ENCODE results near the gene PLCL1.

Gene PLCL1

DNA sequence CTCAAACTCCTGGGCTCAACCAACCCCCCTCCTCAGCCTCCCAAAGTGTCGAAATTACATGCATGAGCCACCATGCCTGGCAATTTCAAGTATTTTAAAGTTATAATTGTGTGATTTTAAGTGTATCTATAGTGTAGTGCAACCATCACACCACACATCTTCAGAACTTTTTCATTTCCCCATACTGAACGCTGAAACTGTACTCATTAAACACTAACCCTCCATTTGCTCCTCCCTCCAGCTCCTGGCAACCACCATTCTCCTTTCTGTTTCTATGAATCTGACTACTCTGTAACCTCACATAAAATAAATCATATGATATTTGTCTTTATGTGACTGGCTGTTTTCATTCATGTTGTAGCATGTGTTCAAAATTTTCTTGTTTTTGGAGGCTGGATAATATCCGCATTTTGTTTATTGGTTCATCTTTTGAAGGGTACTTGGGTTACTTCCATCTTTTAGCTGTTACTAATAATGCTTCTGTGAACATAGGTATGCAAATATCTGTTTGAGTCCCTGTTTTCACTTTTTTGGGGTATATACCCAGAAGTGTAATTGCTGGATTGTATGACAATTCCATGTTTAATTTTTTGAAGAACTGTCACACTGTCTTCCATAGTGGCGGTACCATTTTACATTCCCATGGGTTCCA, 188.2 kb downstream of the PLCL1 start:
- Histone ChIP-seq H3K9me3 (ENCODE audit: control insufficient read depth in 1 of 2, low read length in 2 of 2) (no peaks in the 10 kb centered on the region), H3K36me3 (ENCODE audit: control insufficient read depth in 1 of 2, insufficient read depth in 2 of 2, low read length in 2 of 2) (no peaks in the 10 kb centered on the region), H3K4me3 (ENCODE audit: low read depth in 1 of 2, low read length in 2 of 2) (no peak overlapping the region), H3K27ac (ENCODE audit: low read length) (no peak overlapping the region), H3K4me1 (ENCODE audit: control insufficient read depth in 1 of 2, insufficient read depth in 2 of 2, low read length in 2 of 2) (no peaks in the 10 kb centered on the region), H3K27me3 (ENCODE audit: low read depth, low read length) (no peaks in the 10 kb centered on the region)

- Histone ChIP-seq H3K4me3 (ENCODE audit: low read depth in 1 of 2, low read length in 2 of 2) (no peak overlapping the region), H3K4me1 (ENCODE audit: control insufficient read depth in 1 of 2, insufficient read depth in 2 of 2, low read length in 2 of 2) (no peaks in the 10 kb centered on the region), H3K36me3 (ENCODE audit: control insufficient read depth in 1 of 2, insufficient read depth in 2 of 2, low read length in 2 of 2) (no peaks in the 10 kb centered on the region), H3K27ac (ENCODE audit: low read length) (no peak overlapping the region), H3K27me3 (ENCODE audit: low read depth, low read length) (no peaks in the 10 kb centered on the region), H3K9me3 (ENCODE audit: control insufficient read depth in 1 of 2, low read length in 2 of 2) (no peaks in the 10 kb centered on the region)
Measured at GRCh38 chr2:197993363-197993762, 189.0 kb downstream of the PLCL1 start.

DNA sequence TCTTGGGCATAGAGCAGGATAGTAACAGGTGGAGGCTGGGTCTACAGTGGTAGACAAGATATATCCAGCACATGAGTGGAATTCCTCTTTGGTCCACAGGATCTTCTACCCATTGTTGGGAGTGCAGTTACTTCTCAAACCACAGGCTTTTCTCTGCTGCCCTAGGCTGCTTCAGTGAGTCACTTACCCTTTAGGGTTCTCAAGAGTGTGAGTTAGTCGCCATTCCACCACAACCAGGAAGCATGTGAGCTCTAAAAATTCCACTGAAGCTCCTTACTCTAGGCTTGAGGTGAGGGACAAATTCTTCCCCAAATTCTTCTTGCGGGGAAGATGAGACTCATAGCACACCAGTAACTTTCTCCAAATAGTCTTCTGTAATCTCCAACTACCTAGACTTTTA, 189.4 kb downstream of the PLCL1 start:
- Histone ChIP-seq H3K36me3 (ENCODE audit: control insufficient read depth in 1 of 2, insufficient read depth in 2 of 2, low read length in 2 of 2) (no peaks in the 10 kb centered on the region), H3K27me3 (ENCODE audit: low read depth, low read length) (no peaks in the 10 kb centered on the region), H3K4me1 (ENCODE audit: control insufficient read depth in 1 of 2, insufficient read depth in 2 of 2, low read length in 2 of 2) (no peaks in the 10 kb centered on the region), H3K4me3 (ENCODE audit: low read depth in 1 of 2, low read length in 2 of 2) (no peak overlapping the region), H3K9me3 (ENCODE audit: control insufficient read depth in 1 of 2, low read length in 2 of 2) (no peaks in the 10 kb centered on the region), H3K27ac (ENCODE audit: low read length) (no peak overlapping the region)

DNA sequence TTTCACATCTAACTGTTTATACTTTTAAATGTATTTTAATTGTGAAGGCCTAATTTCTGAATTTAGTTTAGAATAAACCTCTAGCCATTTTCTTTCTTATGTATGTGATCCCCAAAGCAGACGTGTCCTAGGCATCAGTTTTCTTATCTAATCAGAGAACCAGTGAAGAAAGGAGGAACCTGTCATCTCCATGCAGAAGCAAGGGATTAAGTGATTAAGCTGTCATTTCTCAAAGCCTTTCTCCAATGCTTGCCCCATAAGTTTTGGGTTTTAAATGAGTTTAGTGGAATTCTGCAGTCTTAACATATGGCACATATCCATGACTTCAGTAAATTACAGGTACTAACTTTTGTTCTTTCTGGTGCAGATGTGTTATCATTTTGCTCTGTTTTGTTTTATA, 190.4 kb downstream of the PLCL1 start:
- H3K4me3 ChIP-seq (ENCODE audit: low read depth in 1 of 2, low read length in 2 of 2): no peak overlapping the region
- H3K27me3 ChIP-seq (ENCODE audit: low read depth, low read length): no peaks in the 10 kb centered on the region
- H3K36me3 ChIP-seq (ENCODE audit: control insufficient read depth in 1 of 2, insufficient read depth in 2 of 2, low read length in 2 of 2): no peaks in the 10 kb centered on the region
- no peak overlapping the region for H3K27ac ChIP-seq (ENCODE audit: low read length)
- H3K9me3 ChIP-seq (ENCODE audit: control insufficient read depth in 1 of 2, low read length in 2 of 2): no peaks in the 10 kb centered on the region
- no peaks in the 10 kb centered on the region for H3K4me1 ChIP-seq (ENCODE audit: control insufficient read depth in 1 of 2, insufficient read depth in 2 of 2, low read length in 2 of 2)

DNA sequence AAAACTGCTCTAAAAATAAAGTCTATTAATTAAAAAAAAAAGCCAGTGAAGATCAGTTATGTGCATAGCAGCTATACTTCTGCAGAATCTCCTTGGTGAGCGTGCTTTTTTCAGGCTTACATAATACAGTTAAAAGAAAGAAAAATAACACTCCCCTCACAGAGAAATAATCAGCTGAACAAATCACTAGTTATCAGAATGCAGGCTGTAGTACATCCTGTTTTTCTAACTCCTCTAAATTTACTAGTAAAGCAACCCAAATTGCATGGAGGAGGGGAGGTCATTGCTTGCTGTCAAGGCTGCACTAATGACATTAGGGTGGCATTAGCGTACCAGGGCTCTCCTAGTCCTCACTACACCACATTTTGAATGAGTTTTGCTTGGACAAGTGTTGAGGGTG, 192.2 kb downstream of the PLCL1 start:
- Histone ChIP-seq H3K4me3 (ENCODE audit: low read depth in 1 of 2, low read length in 2 of 2) (no peak overlapping the region), H3K36me3 (ENCODE audit: control insufficient read depth in 1 of 2, insufficient read depth in 2 of 2, low read length in 2 of 2) (no peaks in the 10 kb centered on the region), H3K27me3 (ENCODE audit: low read depth, low read length) (no peaks in the 10 kb centered on the region), H3K27ac (ENCODE audit: low read length) (no peak overlapping the region), H3K4me1 (ENCODE audit: control insufficient read depth in 1 of 2, insufficient read depth in 2 of 2, low read length in 2 of 2) (no peaks in the 10 kb centered on the region), H3K9me3 (ENCODE audit: control insufficient read depth in 1 of 2, low read length in 2 of 2) (no peaks in the 10 kb centered on the region)

- Histone ChIP-seq H3K4me1 (ENCODE audit: control insufficient read depth in 1 of 2, insufficient read depth in 2 of 2, low read length in 2 of 2) (no peaks in the 10 kb centered on the region), H3K9me3 (ENCODE audit: control insufficient read depth in 1 of 2, low read length in 2 of 2) (no peaks in the 10 kb centered on the region), H3K4me3 (ENCODE audit: low read depth in 1 of 2, low read length in 2 of 2) (no peak overlapping the region), H3K36me3 (ENCODE audit: control insufficient read depth in 1 of 2, insufficient read depth in 2 of 2, low read length in 2 of 2) (no peaks in the 10 kb centered on the region), H3K27me3 (ENCODE audit: low read depth, low read length) (no peaks in the 10 kb centered on the region), H3K27ac (ENCODE audit: low read length) (no peak overlapping the region)
Measured at GRCh38 chr2:197997083-197997541, 192.7 kb downstream of the PLCL1 start.

DNA sequence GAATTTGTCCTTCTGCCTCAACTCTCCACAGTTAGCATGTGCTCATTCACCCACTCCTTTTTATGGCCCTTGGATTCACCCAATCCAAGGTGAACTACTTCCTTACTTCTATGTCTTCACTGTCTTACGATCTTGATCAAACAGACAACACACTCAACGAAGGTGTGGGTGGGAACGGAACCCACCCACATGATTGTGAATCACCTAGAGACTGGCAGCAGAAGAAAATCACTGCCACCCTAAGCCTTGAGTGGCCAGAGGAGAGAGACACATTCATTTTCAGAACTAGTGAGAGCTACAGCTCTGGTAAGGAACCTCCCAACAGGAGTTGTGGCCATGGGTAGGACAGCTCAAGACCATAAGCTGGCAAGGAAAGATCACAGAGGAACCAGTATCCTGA, 194.3 kb downstream of the PLCL1 start:
- Histone ChIP-seq H3K27me3 (ENCODE audit: low read depth, low read length) (no peaks in the 10 kb centered on the region), H3K4me3 (ENCODE audit: low read depth in 1 of 2, low read length in 2 of 2) (no peak overlapping the region), H3K9me3 (ENCODE audit: control insufficient read depth in 1 of 2, low read length in 2 of 2) (no peaks in the 10 kb centered on the region), H3K4me1 (ENCODE audit: control insufficient read depth in 1 of 2, insufficient read depth in 2 of 2, low read length in 2 of 2) (no peaks in the 10 kb centered on the region), H3K36me3 (ENCODE audit: control insufficient read depth in 1 of 2, insufficient read depth in 2 of 2, low read length in 2 of 2) (no peaks in the 10 kb centered on the region), H3K27ac (ENCODE audit: low read length) (no peak overlapping the region)

- no peaks in the 10 kb centered on the region for H3K9me3 ChIP-seq (ENCODE audit: control insufficient read depth in 1 of 2, low read length in 2 of 2)
- no peaks in the 10 kb centered on the region for H3K27me3 ChIP-seq (ENCODE audit: low read depth, low read length)
- H3K4me3 ChIP-seq (ENCODE audit: low read depth in 1 of 2, low read length in 2 of 2): no peak overlapping the region
- H3K27ac ChIP-seq (ENCODE audit: low read length): no peak overlapping the region
- H3K36me3 ChIP-seq (ENCODE audit: control insufficient read depth in 1 of 2, insufficient read depth in 2 of 2, low read length in 2 of 2): no peaks in the 10 kb centered on the region
- no peaks in the 10 kb centered on the region for H3K4me1 ChIP-seq (ENCODE audit: control insufficient read depth in 1 of 2, insufficient read depth in 2 of 2, low read length in 2 of 2)
Measured at GRCh38 chr2:198000417-198000816, 196.0 kb downstream of the PLCL1 start.

- Histone ChIP-seq H3K36me3 (ENCODE audit: control insufficient read depth in 1 of 2, insufficient read depth in 2 of 2, low read length in 2 of 2) (no peaks in the 10 kb centered on the region), H3K4me3 (ENCODE audit: low read depth in 1 of 2, low read length in 2 of 2) (no peak overlapping the region), H3K4me1 (ENCODE audit: control insufficient read depth in 1 of 2, insufficient read depth in 2 of 2, low read length in 2 of 2) (no peaks in the 10 kb centered on the region), H3K9me3 (ENCODE audit: control insufficient read depth in 1 of 2, low read length in 2 of 2) (peaks cover 0 to 2% of the 10 kb centered on the region in 2 donors), H3K27ac (ENCODE audit: low read length) (no peak overlapping the region), H3K27me3 (ENCODE audit: low read depth, low read length) (no peaks in the 10 kb centered on the region)
Measured at GRCh38 chr2:198004173-198004572, 199.8 kb downstream of the PLCL1 start.

- Histone ChIP-seq H3K9me3 (ENCODE audit: control insufficient read depth in 1 of 2, low read length in 2 of 2) (peaks cover 0 to 6% of the 10 kb centered on the region in 2 donors), H3K36me3 (ENCODE audit: control insufficient read depth in 1 of 2, insufficient read depth in 2 of 2, low read length in 2 of 2) (no peaks in the 10 kb centered on the region), H3K27ac (ENCODE audit: low read length) (no peak overlapping the region), H3K4me1 (ENCODE audit: control insufficient read depth in 1 of 2, insufficient read depth in 2 of 2, low read length in 2 of 2) (no peaks in the 10 kb centered on the region), H3K4me3 (ENCODE audit: low read depth in 1 of 2, low read length in 2 of 2) (no peak overlapping the region), H3K27me3 (ENCODE audit: low read depth, low read length) (no peaks in the 10 kb centered on the region)
Measured at GRCh38 chr2:198004921-198005829, 200.8 kb downstream of the PLCL1 start.

DNA sequence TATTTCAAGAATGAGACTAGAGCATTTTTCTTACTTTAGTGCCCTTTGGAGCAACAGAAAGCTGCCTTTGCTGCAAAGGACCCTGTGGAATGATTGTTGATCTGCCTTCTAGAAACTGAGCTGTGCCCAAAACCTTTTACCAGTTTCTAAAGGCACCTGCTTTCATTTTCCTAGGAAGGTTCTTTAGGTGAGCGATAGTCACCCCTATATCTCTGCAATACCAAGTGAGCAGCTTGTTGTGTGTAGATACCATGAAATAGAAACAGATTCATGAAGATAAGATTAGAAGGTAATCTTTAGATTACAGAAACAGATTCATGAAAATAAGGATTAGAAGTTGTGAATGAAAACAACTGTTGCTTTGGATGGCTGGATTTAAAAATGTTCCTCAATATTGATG, 202.3 kb downstream of the PLCL1 start:
- Histone ChIP-seq H3K4me3 (ENCODE audit: low read depth in 1 of 2, low read length in 2 of 2) (no peak overlapping the region), H3K27ac (ENCODE audit: low read length) (no peak overlapping the region), H3K4me1 (ENCODE audit: control insufficient read depth in 1 of 2, insufficient read depth in 2 of 2, low read length in 2 of 2) (no peaks in the 10 kb centered on the region), H3K36me3 (ENCODE audit: control insufficient read depth in 1 of 2, insufficient read depth in 2 of 2, low read length in 2 of 2) (no peaks in the 10 kb centered on the region), H3K9me3 (ENCODE audit: control insufficient read depth in 1 of 2, low read length in 2 of 2) (peaks cover 0 to 9% of the 10 kb centered on the region in 2 donors), H3K27me3 (ENCODE audit: low read depth, low read length) (no peaks in the 10 kb centered on the region)
